Stromal cell of bone marrow (primary cell): ENCODE results near the gene ZSCAN26.

ENCODE experiments used
- DNase-seq: peaks from one replicate; pipeline ENCODE4 v3.0.0-alpha.2; 2012; ENCODE audit warnings: low read depth

Gene ZSCAN26

GRCh38 chr6:28322661-28323060 lies 55.7 kb downstream of the ZSCAN26 start:
- DNase-seq: no peak

DNA sequence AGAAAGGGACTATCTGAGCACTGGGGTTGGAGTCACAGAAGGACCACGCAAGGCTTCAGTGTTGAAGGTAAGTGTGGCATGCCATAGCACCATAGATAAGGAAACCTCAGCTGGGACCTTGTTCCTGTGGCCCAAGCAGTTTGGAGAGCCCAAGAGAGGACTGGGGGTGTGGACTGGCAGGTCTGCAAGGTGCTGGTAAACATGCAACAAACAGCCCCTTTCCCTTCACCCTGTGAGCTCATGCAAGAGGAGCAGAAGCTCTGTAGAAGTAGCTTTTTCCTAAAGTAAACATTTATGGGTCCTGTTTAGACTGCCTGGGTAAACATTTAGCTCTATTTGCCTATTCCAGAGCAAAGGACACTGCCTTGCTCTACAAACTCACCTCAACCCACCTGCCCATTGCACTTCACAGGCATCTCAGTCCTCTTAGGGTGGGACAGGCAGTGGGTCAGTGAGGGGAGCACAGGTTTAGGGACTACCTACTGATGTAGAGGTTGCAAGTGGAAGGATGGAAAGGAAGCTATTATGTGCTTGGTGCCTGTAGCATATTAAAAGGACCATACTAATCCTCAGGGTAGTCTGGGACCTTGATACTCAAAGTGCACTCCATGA lies 57.0 kb downstream of the ZSCAN26 start:
- DNase-seq: no peak

DNA sequence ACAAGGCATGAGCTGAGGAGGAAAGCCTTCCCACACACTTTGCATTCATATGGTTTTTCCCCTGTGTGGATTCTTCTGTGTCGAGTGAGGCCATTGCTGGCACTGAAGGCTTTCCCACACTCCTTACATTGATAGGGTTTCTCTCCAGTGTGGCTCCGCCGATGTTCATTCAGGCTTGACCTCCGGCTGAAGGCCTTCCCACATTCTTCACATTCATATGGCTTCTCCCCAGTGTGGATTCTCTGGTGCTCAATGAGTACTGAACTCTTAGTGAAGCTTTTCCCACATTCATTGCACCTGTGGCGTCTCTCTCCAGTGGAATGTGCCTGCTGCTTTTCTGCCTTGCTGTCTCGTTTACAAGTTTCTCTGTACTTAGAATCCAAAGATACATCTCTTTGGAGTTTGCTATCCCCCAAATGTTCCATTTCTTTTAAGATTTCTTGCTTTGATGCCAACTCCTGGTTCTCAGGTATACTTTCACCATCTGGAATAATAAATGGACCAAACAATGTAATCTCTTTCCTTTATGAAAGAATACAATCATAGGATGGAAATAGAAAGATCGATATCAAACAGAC lies 59.5 kb downstream of the ZSCAN26 start:
- no peak for DNase-seq
